K562 (cell line): Measurements from ENCODE around the gene GLRA2.

Experiments used
- MTA3 ChIP-seq: fragments of 450-650 bp; formaldehyde crosslinking; IDR thresholded peaks from 2 replicates; pipeline ENCODE4 v1.6.1; 2017; ENCODE audit warnings: mild to moderate bottlenecking, borderline replicate concordance
- TSC22D4 ChIP-seq: fragments of 450-650 bp; IDR thresholded peaks from 2 replicates; pipeline ENCODE4 v1.6.1; 2016; ENCODE audit warnings: missing genetic modification characterization, missing biosample characterization, control low read depth
- ZBTB1 ChIP-seq: sonication (generic); formaldehyde crosslinking; IDR thresholded peaks from 2 replicates; pipeline ENCODE4 v1.8.1; 2023; ENCODE audit warnings: missing genetic modification reagents, low read depth, mild to moderate bottlenecking, borderline replicate concordance
- ZNF707 ChIP-seq: fragments of 250-450 bp; sonication (Bioruptor Pico); conservative IDR thresholded peaks from 2 replicates; pipeline ENCODE4 v1.8.0; 2022; ENCODE audit warnings: inconsistent platforms, mild to moderate bottlenecking, moderate library complexity

- TF ChIP-seq MTA3 (no peak), ZBTB1 (CRISPR knock-in tag) (no peak), TSC22D4 (tag) (no peak), ZNF707 (CRISPR knock-in tag) (no peak)
Measured at GRCh38 chrX:14775416-14775815, 246.1 kb downstream of the GLRA2 start.
